ENCODE data around the gene DCHS2.

- TF ChIP-seq ZNF274 (IDR thresholded peaks at IDR 0.05; ENCODE audit: low read depth, low read length): no peak
- TF ChIP-seq SUZ12 (IDR thresholded peaks at IDR 0.05; ENCODE audit: extremely low read depth, insufficient read depth, insufficient read length): no peak
Measured at GRCh38 chr4:154348657-154349056, 142.9 kb downstream of the DCHS2 start.

Data from NT2/D1 (cell line).